GM23248 (cell line): Measurements from ENCODE around the gene IBA57. TPM values are rescaled to one million over a fixed set of nuclear protein-coding genes. Genes with fewer than 3 reads are reported as not detected.

Experiments
- DNase-seq: peaks from one replicate; pipeline ENCODE4 v3.0.0-alpha.2; 2015
- H2AFZ ChIP-seq: fragments of 200-600 bp; sonication (generic); 2 replicates; pipeline ENCODE4 v1.6.1; 2016; ENCODE audit warnings: antibody characterized with exemption
- H3F3A ChIP-seq: fragments of 200-600 bp; sonication (generic); 2 replicates; pipeline ENCODE4 v1.6.1; 2016; ENCODE audit warnings: mild to moderate bottlenecking, antibody characterized with exemption, mixed run types; ENCODE audit not compliant: insufficient read depth
- H3K27ac ChIP-seq: fragments of 200-600 bp; sonication (generic); 2 replicates; pipeline ENCODE4 v1.5.1; 2016; ENCODE audit warnings: mild to moderate bottlenecking
- H3K27me3 ChIP-seq: fragments of 200-600 bp; sonication (generic); replicated peaks from 2 replicates; pipeline ENCODE4 v1.6.1; 2016; ENCODE audit warnings: mild to moderate bottlenecking; ENCODE audit not compliant: insufficient read depth
- H3K36me3 ChIP-seq: fragments of 200-600 bp; sonication (generic); 2 replicates; pipeline ENCODE4 v1.6.1; 2016; ENCODE audit warnings: low read depth, mild to moderate bottlenecking
- H3K4me1 ChIP-seq: fragments of 200-600 bp; sonication (generic); 2 replicates; pipeline ENCODE4 v1.6.1; 2016; ENCODE audit warnings: mild to moderate bottlenecking; ENCODE audit not compliant: insufficient read depth
- H3K4me2 ChIP-seq: fragments of 200-600 bp; sonication (generic); one replicate; pipeline ENCODE4 v1.6.1; 2016; ENCODE audit warnings: mild to moderate bottlenecking; ENCODE audit not compliant: unreplicated experiment
- H3K4me3 ChIP-seq: fragments of 200-600 bp; sonication (generic); 2 replicates; pipeline ENCODE4 v1.5.1; 2016; ENCODE audit warnings: mild to moderate bottlenecking
- H3K79me2 ChIP-seq: fragments of 200-600 bp; sonication (generic); 2 replicates; pipeline ENCODE4 v1.6.1; 2016; ENCODE audit warnings: mild to moderate bottlenecking; ENCODE audit not compliant: insufficient read depth
- H3K9ac ChIP-seq: fragments of 200-600 bp; sonication (generic); 2 replicates; pipeline ENCODE4 v1.6.1; 2016; ENCODE audit warnings: mild to moderate bottlenecking
- H3K9me2 ChIP-seq: fragments of 200-600 bp; sonication (generic); 2 replicates; pipeline ENCODE4 v1.6.1; 2016; ENCODE audit warnings: mixed run types, mild to moderate bottlenecking, moderate library complexity; ENCODE audit not compliant: insufficient read depth
- H3K9me3 ChIP-seq: fragments of 200-600 bp; sonication (generic); one replicate; pipeline ENCODE4 v1.6.1; 2017; ENCODE audit warnings: low read depth
- H4K20me1 ChIP-seq: fragments of 200-600 bp; sonication (generic); 2 replicates; pipeline ENCODE4 v1.6.0; 2016; ENCODE audit not compliant: insufficient read depth
- EZH2 ChIP-seq: fragments of 200-600 bp; sonication (generic); IDR thresholded peaks from 2 replicates; pipeline ENCODE4 v1.6.1; 2018; ENCODE audit warnings: antibody characterized with exemption, mild to moderate bottlenecking; ENCODE audit not compliant: insufficient read depth, poor library complexity, severe bottlenecking
- EZH2phosphoT487 ChIP-seq: fragments of 200-600 bp; sonication (generic); IDR thresholded peaks from 2 replicates; pipeline ENCODE4 v1.6.1; 2018; ENCODE audit warnings: antibody characterized with exemption, moderate library complexity, mild to moderate bottlenecking, low read depth; ENCODE audit not compliant: insufficient read depth
- WGBS, 2 experiments: methylation state at CpG; one replicate each; pipeline ENCODE4 v1.1.6; 2015 to 2017; ENCODE audit warnings: low lambda C conversion rate in 2 of 2, low coverage in 1 of 2; ENCODE audit errors: missing lambda C conversion rate in 2 of 2; 5-methylcytosine and 5-hydroxymethylcytosine counted together
- in situ Hi-C: fragments of 300-500 bp; cut with MboI; formaldehyde crosslinking; loops from 2 replicates; pipeline ENCODE4 v1.15.0; 2020
- polyA plus RNA-seq: library from polyadenylated mRNA; unstranded; fragments of >200 nt; fragmentation: Nextera tagmentation; extraction: Ambion mirVana; gene quantifications from 2 replicates; pipeline ENCODE4 v1.2.1, GENCODE V29; 2016
- small RNA-seq: library from RNA; depleted of rRNA; stranded (forward); fragments of <200 nt; gene quantifications from one replicate; pipeline ENCODE3, GENCODE V24; 2014; ENCODE audit warnings: low read depth, low replicate concordance
- total RNA-seq: library from RNA; depleted of rRNA; stranded (reverse); fragments of >200 nt; shearing (Covaris generic); gene quantifications from 2 replicates; pipeline ENCODE4 v1.2.3, GENCODE V29; 2014; rRNA removed

Gene IBA57
- total and polyA plus RNA-seq, 2 experiments from 2014 or later = 2.0 to 2.9 TPM

- no peak overlapping the region for H2AFZ ChIP-seq
- no peak for TF ChIP-seq EZH2phosphoT487
- no peak for TF ChIP-seq EZH2
- H3K27me3 ChIP-seq = no peaks in the 10 kb centered on the region
- no peaks in the 10 kb centered on the region for H3K9me2 ChIP-seq
- H4K20me1 ChIP-seq = no peaks in the 10 kb centered on the region
- 50 to 53% methylated on average over 2 of the region's 2 CpGs for WGBS, 2 experiments
- peaks cover 21% of the 10 kb centered on the region for H3K4me1 ChIP-seq
- in situ Hi-C loops = no loop called here
- no peak overlapping the region for H3K9ac ChIP-seq
- H3K9me3 ChIP-seq = peaks cover 3% of the 10 kb centered on the region
- no peak overlapping the region for H3K4me2 ChIP-seq
- no peaks in the 10 kb centered on the region for H3K79me2 ChIP-seq
- DNase-seq = no peak
- H3K4me3 ChIP-seq = no peak overlapping the region
- no peaks in the 10 kb centered on the region for H3K36me3 ChIP-seq
- peaks cover 14% of the 10 kb centered on the region for H3F3A ChIP-seq
- no peak overlapping the region for H3K27ac ChIP-seq
Measured at GRCh38 chr1:228231189-228231588, 65.6 kb downstream of the IBA57 start.

Small RNAs within 50 kb of the gene (small RNA-seq; reads per million reads assigned to genes)
- gene AL359510.1 = not detected

Other genes with a start within 250 kb of the IBA57 start
- gene WNT9A, start 217.9 kb upstream of the IBA57 start, total RNA-seq = 2.1 TPM in 2 replicates
- 0.09 and 0.29 TPM in 2 replicates for gene WNT9A, start 217.9 kb upstream of the IBA57 start, polyA plus RNA-seq
- gene WNT3A, start 158.8 kb upstream of the IBA57 start, total RNA-seq = not detected in 2 replicates
- not detected in 2 replicates for gene WNT3A, start 158.8 kb upstream of the IBA57 start, polyA plus RNA-seq
- gene ARF1, start 83.1 kb upstream of the IBA57 start, total RNA-seq = 259 and 292 TPM in 2 replicates
- gene ARF1, start 83.1 kb upstream of the IBA57 start, polyA plus RNA-seq = 656 and 698 TPM in 2 replicates
- 11.6 and 15.6 TPM in 2 replicates for gene C1orf35, start 62.5 kb upstream of the IBA57 start, total RNA-seq
- gene C1orf35, start 62.5 kb upstream of the IBA57 start, polyA plus RNA-seq = 19.9 and 23.4 TPM in 2 replicates
- gene MRPL55, start 56.5 kb upstream of the IBA57 start, total RNA-seq = 57.5 and 84.4 TPM in 2 replicates
- gene MRPL55, start 56.5 kb upstream of the IBA57 start, polyA plus RNA-seq = 94.4 and 95.1 TPM in 2 replicates
- 324 and 340 TPM in 2 replicates for gene GUK1, start 25.5 kb upstream of the IBA57 start, total RNA-seq
- 554 and 574 TPM in 2 replicates for gene GUK1, start 25.5 kb upstream of the IBA57 start, polyA plus RNA-seq
- gene GJC2, start 15.9 kb upstream of the IBA57 start, total RNA-seq = 0.54 and 2.7 TPM in 2 replicates
- 0.08 and 0.14 TPM in 2 replicates for gene GJC2, start 15.9 kb upstream of the IBA57 start, polyA plus RNA-seq
- gene OBSCN, start 42.2 kb downstream of the IBA57 start, total RNA-seq = 3.0 and 5.2 TPM in 2 replicates
- 1.1 and 1.3 TPM in 2 replicates for gene OBSCN, start 42.2 kb downstream of the IBA57 start, polyA plus RNA-seq
- 21.3 and 24.7 TPM in 2 replicates for gene TRIM11, start 241.0 kb downstream of the IBA57 start, total RNA-seq
- 8.6 and 9.8 TPM in 2 replicates for gene TRIM11, start 241.0 kb downstream of the IBA57 start, polyA plus RNA-seq